B cell (primary cell): ENCODE measurements around the gene NRF1.
"Not testable (repeated sequence)": the region's sequence is repeated elsewhere in the genome, so short reads cannot be mapped to it uniquely, and the experiment has no call there.

Experiments used
- EZH2 ChIP-seq: IDR thresholded peaks from 2 replicates; pipeline ENCODE4 v1.6.1; 2012; ENCODE audit warnings: borderline replicate concordance, low read depth, mild to moderate bottlenecking, moderate library complexity, low read length; ENCODE audit not compliant: insufficient read depth, poor library complexity, severe bottlenecking
- TF ChIP-seq, protein P1 (sequence below): fragments of 200-600 bp; IDR thresholded peaks from one replicate; pipeline ENCODE4 v1.8.0; 2022; ENCODE audit warnings: antibody characterized with exemption, mild to moderate bottlenecking

DNA sequence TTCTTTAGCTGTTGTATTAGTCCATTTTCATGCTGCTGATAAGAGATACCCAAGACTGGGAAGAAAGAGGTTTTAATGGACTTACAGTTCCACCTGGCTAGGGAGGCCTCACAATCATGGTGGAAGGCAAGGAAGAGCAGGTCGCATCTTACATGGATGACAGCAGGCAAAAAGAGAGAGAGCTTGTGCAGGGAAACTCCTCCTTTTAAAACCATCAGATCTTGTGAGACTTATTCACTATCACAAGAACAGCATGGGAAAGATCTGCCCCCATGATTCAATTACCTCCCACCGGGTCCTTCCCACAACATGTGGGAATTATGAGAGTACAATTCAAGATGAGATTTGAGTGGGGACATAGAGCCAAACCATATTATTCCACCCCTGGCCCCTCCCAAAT is 48.4 kb downstream of the NRF1 start:
- TF ChIP-seq, protein P1, sequence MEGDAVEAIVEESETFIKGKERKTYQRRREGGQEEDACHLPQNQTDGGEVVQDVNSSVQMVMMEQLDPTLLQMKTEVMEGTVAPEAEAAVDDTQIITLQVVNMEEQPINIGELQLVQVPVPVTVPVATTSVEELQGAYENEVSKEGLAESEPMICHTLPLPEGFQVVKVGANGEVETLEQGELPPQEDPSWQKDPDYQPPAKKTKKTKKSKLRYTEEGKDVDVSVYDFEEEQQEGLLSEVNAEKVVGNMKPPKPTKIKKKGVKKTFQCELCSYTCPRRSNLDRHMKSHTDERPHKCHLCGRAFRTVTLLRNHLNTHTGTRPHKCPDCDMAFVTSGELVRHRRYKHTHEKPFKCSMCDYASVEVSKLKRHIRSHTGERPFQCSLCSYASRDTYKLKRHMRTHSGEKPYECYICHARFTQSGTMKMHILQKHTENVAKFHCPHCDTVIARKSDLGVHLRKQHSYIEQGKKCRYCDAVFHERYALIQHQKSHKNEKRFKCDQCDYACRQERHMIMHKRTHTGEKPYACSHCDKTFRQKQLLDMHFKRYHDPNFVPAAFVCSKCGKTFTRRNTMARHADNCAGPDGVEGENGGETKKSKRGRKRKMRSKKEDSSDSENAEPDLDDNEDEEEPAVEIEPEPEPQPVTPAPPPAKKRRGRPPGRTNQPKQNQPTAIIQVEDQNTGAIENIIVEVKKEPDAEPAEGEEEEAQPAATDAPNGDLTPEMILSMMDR: not testable (repeated sequence)
- not testable (repeated sequence) for TF ChIP-seq EZH2
